ENCODE results near the gene MTR. TPM values are rescaled to one million over a fixed set of nuclear protein-coding genes. Genes with fewer than 3 reads are reported as not detected.
"Not testable (repeated sequence)": the region's sequence is repeated elsewhere in the genome, so short reads cannot be mapped to it uniquely, and the experiment has no call there.

MTR gene
- total RNA-seq, 1 experiment from 2014 or later = 15.3 TPM

GRCh38 chr1:236904892-236905741 lies 110.0 kb downstream of the MTR start:
- H3K4me3 ChIP-seq (ENCODE audit: insufficient read depth, low read depth, low read length) = no peak overlapping the region
- H3K27me3 ChIP-seq (ENCODE audit: control insufficient read depth, insufficient read depth, low read length) = no peaks in the 10 kb centered on the region
- no peaks in the 10 kb centered on the region; the same call in 1 of the 2 replicates for H3K36me3 ChIP-seq (replicated peaks; ENCODE audit: control insufficient read depth, insufficient read depth, low read length)
- DNase-seq = no peak

GRCh38 chr1:236907205-236907604 lies 112.1 kb downstream of the MTR start:
- no peak for DNase-seq
- Histone ChIP-seq H3K27me3 (ENCODE audit: control insufficient read depth, insufficient read depth, low read length) (no peaks in the 10 kb centered on the region), H3K36me3 (replicated peaks; ENCODE audit: control insufficient read depth, insufficient read depth, low read length) (no peaks in the 10 kb centered on the region)

GRCh38 chr1:236908669-236909068 lies 113.6 kb downstream of the MTR start:
- no peaks in the 10 kb centered on the region for H3K27me3 ChIP-seq (ENCODE audit: control insufficient read depth, insufficient read depth, low read length)
- no peak overlapping the region for H3K4me3 ChIP-seq (ENCODE audit: insufficient read depth, low read depth, low read length)
- H3K36me3 ChIP-seq (replicated peaks; ENCODE audit: control insufficient read depth, insufficient read depth, low read length) = no peaks in the 10 kb centered on the region
- no peak for DNase-seq

More at GRCh38 chr1:236907205-236907604, 112.1 kb downstream of the MTR start:
- no peak overlapping the region for H3K4me3 ChIP-seq (ENCODE audit: insufficient read depth, low read depth, low read length)

GRCh38 chr1:236911047-236911446 lies 116.0 kb downstream of the MTR start:
- DNase-seq = not testable (repeated sequence)

GRCh38 chr1:236913371-236914037 lies 118.4 kb downstream of the MTR start:
- Histone ChIP-seq H3K27me3 (ENCODE audit: control insufficient read depth, insufficient read depth, low read length) (no peaks in the 10 kb centered on the region), H3K4me3 (ENCODE audit: insufficient read depth, low read depth, low read length) (no peak overlapping the region), H3K36me3 (replicated peaks; ENCODE audit: control insufficient read depth, insufficient read depth, low read length) (no peaks in the 10 kb centered on the region)
- DNase-seq = no peak

More at GRCh38 chr1:236911047-236911446, 116.0 kb downstream of the MTR start:
- H3K4me3 ChIP-seq (ENCODE audit: insufficient read depth, low read depth, low read length); H3K27me3 ChIP-seq (ENCODE audit: control insufficient read depth, insufficient read depth, low read length); H3K36me3 ChIP-seq (replicated peaks; ENCODE audit: control insufficient read depth, insufficient read depth, low read length): not testable (repeated sequence)

GRCh38 chr1:236914375-236914774 lies 119.3 kb downstream of the MTR start:
- DNase-seq = no peak
- H3K27me3 ChIP-seq (ENCODE audit: control insufficient read depth, insufficient read depth, low read length) = no peaks in the 10 kb centered on the region
- no peak overlapping the region for H3K4me3 ChIP-seq (ENCODE audit: insufficient read depth, low read depth, low read length)
- H3K36me3 ChIP-seq (replicated peaks; ENCODE audit: control insufficient read depth, insufficient read depth, low read length) = no peaks in the 10 kb centered on the region

- Histone ChIP-seq H3K36me3 (replicated peaks; ENCODE audit: control insufficient read depth, insufficient read depth, low read length) (no peaks in the 10 kb centered on the region), H3K27me3 (ENCODE audit: control insufficient read depth, insufficient read depth, low read length) (no peaks in the 10 kb centered on the region), H3K4me3 (ENCODE audit: insufficient read depth, low read depth, low read length) (no peak overlapping the region)
- no peak for DNase-seq
These were observed 121.2 kb downstream of the MTR start for GRCh38 chr1:236916131-236916800.

- Histone ChIP-seq H3K36me3 (replicated peaks; ENCODE audit: control insufficient read depth, insufficient read depth, low read length) (no peaks in the 10 kb centered on the region), H3K27me3 (ENCODE audit: control insufficient read depth, insufficient read depth, low read length) (no peaks in the 10 kb centered on the region), H3K4me3 (ENCODE audit: insufficient read depth, low read depth, low read length) (no peak overlapping the region)
- DNase-seq = no peak
These were observed 122.4 kb downstream of the MTR start for GRCh38 chr1:236917448-236917847.

- H3K4me3 ChIP-seq (ENCODE audit: insufficient read depth, low read depth, low read length) = no peak overlapping the region
- DNase-seq = no peak
- no peaks in the 10 kb centered on the region for H3K27me3 ChIP-seq (ENCODE audit: control insufficient read depth, insufficient read depth, low read length)
- no peaks in the 10 kb centered on the region for H3K36me3 ChIP-seq (replicated peaks; ENCODE audit: control insufficient read depth, insufficient read depth, low read length)
These were observed 125.3 kb downstream of the MTR start for GRCh38 chr1:236920286-236920894.

- DNase-seq = no peak
- no peaks in the 10 kb centered on the region for H3K27me3 ChIP-seq (ENCODE audit: control insufficient read depth, insufficient read depth, low read length)
- H3K4me3 ChIP-seq (ENCODE audit: insufficient read depth, low read depth, low read length) = no peak overlapping the region
- H3K36me3 ChIP-seq (replicated peaks; ENCODE audit: control insufficient read depth, insufficient read depth, low read length) = no peaks in the 10 kb centered on the region
These were observed 126.5 kb downstream of the MTR start for GRCh38 chr1:236921610-236922009.

GRCh38 chr1:236922190-236922589 lies 127.1 kb downstream of the MTR start:
- H3K27me3 ChIP-seq (ENCODE audit: control insufficient read depth, insufficient read depth, low read length) = no peaks in the 10 kb centered on the region
- no peak overlapping the region for H3K4me3 ChIP-seq (ENCODE audit: insufficient read depth, low read depth, low read length)
- no peaks in the 10 kb centered on the region for H3K36me3 ChIP-seq (replicated peaks; ENCODE audit: control insufficient read depth, insufficient read depth, low read length)
- no peak for DNase-seq

- Histone ChIP-seq H3K27me3 (ENCODE audit: control insufficient read depth, insufficient read depth, low read length) (no peaks in the 10 kb centered on the region), H3K4me3 (ENCODE audit: insufficient read depth, low read depth, low read length) (no peak overlapping the region), H3K36me3 (replicated peaks; ENCODE audit: control insufficient read depth, insufficient read depth, low read length) (no peaks in the 10 kb centered on the region)
- no peak for DNase-seq
These were observed 130.3 kb downstream of the MTR start for GRCh38 chr1:236925386-236925785.

GRCh38 chr1:236930503-236930902 lies 135.4 kb downstream of the MTR start:
- Histone ChIP-seq H3K27me3 (ENCODE audit: control insufficient read depth, insufficient read depth, low read length) (no peaks in the 10 kb centered on the region), H3K4me3 (ENCODE audit: insufficient read depth, low read depth, low read length) (no peak overlapping the region), H3K36me3 (replicated peaks; ENCODE audit: control insufficient read depth, insufficient read depth, low read length) (no peaks in the 10 kb centered on the region)
- DNase-seq = no peak

- H3K36me3 ChIP-seq (replicated peaks; ENCODE audit: control insufficient read depth, insufficient read depth, low read length) = no peaks in the 10 kb centered on the region
- H3K4me3 ChIP-seq (ENCODE audit: insufficient read depth, low read depth, low read length) = no peak overlapping the region
- DNase-seq = no peak
- no peaks in the 10 kb centered on the region for H3K27me3 ChIP-seq (ENCODE audit: control insufficient read depth, insufficient read depth, low read length)
These were observed 143.7 kb downstream of the MTR start for GRCh38 chr1:236938760-236939159.
